NB4 (cell line): Measurements from ENCODE around the gene SRSF3.
"Not testable (repeated sequence)": the region's sequence is repeated elsewhere in the genome, so short reads cannot be mapped to it uniquely, and the experiment has no call there.

Source experiments
- DNase-seq: peaks from one replicate; pipeline ENCODE4 v3.0.0; 2010; ENCODE audit warnings: low read depth
- H3K4me3 ChIP-seq: one replicate; pipeline ENCODE4 v1.5.1; 2011; ENCODE audit warnings: mild to moderate bottlenecking, low read depth, low read length, moderate library complexity
- MYC ChIP-seq: IDR thresholded peaks from 2 replicates; pipeline ENCODE4 v1.6.1; 2011; ENCODE audit warnings: low read depth, low read length
- POLR2A ChIP-seq: IDR thresholded peaks from 2 replicates; pipeline ENCODE4 v1.6.1; 2011; ENCODE audit warnings: mild to moderate bottlenecking; ENCODE audit not compliant: insufficient read length; ENCODE audit errors: extremely low read depth
- TF ChIP-seq, protein P1 (sequence below): IDR thresholded peaks from 2 replicates; pipeline ENCODE4 v1.6.1; 2011; ENCODE audit warnings: low read depth, low read length
- TF ChIP-seq, protein P2 (sequence below): IDR thresholded peaks from one replicate; pipeline ENCODE4 v1.5.1; 2012; ENCODE audit warnings: low read depth, low read length

SRSF3 gene

DNA sequence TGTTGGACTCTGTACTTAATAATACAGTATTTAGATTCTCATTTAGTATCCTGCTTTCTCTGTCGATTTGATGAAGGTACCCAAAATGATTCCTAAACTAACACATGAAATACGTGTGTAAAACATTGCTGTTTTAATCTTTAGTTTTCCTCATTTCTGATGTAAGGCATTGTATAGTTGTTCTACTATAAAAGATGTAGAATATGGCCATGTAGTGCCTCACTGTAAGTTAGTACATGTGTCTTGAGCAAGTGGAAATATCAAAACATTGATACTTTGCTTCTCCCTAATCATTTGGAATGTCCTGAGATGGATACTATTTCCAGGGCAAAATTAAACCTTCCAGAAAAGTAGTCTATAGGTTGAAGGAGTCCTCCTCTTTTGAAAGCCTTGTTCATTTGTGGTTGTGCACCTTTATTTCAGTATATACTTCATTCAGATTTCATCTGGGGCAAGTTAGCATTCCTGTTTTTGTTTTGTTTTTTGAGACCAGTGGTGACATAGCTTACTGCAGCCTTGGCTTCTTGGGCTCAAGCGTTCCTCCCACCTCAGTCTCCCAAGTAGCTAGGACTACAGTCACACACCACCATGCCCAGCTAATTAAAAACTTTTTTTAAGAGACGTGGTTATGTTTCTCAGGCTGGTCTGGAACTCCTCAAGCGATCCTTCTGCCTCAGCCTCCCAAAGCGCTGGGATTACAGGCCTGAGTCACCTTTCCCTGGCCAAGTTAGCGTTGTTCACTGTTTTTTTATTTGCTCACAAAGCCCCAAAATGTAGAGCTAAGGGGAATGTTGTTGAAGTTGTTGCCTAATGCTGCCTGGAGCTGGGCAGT is 11.6 kb downstream of the SRSF3 start:
- TF ChIP-seq MYC, result no peak
- TF ChIP-seq, protein P1, sequence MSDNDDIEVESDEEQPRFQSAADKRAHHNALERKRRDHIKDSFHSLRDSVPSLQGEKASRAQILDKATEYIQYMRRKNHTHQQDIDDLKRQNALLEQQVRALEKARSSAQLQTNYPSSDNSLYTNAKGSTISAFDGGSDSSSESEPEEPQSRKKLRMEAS, result no peak
- TF ChIP-seq, protein P2, sequence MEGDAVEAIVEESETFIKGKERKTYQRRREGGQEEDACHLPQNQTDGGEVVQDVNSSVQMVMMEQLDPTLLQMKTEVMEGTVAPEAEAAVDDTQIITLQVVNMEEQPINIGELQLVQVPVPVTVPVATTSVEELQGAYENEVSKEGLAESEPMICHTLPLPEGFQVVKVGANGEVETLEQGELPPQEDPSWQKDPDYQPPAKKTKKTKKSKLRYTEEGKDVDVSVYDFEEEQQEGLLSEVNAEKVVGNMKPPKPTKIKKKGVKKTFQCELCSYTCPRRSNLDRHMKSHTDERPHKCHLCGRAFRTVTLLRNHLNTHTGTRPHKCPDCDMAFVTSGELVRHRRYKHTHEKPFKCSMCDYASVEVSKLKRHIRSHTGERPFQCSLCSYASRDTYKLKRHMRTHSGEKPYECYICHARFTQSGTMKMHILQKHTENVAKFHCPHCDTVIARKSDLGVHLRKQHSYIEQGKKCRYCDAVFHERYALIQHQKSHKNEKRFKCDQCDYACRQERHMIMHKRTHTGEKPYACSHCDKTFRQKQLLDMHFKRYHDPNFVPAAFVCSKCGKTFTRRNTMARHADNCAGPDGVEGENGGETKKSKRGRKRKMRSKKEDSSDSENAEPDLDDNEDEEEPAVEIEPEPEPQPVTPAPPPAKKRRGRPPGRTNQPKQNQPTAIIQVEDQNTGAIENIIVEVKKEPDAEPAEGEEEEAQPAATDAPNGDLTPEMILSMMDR, result no peak
- no peak for TF ChIP-seq POLR2A
- H3K4me3 ChIP-seq, result no peak overlapping the region
- no peak for DNase-seq

DNA sequence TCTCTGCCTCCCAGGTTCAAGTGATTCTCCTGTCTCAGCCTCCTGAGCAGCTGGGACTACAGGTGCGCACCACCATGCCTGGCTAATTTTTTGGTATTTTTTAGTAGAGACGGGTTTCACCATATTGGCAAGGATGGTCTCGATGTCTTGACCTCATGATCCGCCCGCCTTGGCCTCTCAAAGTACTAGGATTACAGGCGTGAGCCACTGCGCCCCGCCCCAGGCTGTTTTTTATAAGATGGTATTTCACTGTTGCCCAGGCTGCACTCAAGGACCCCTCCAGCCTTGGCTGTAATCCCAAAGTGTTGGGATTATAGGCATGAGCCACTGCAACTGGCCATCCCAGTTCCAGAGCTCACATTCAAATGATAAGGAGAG is 13.1 kb downstream of the SRSF3 start:
- H3K4me3 ChIP-seq, DNase-seq: not testable (repeated sequence)

DNA sequence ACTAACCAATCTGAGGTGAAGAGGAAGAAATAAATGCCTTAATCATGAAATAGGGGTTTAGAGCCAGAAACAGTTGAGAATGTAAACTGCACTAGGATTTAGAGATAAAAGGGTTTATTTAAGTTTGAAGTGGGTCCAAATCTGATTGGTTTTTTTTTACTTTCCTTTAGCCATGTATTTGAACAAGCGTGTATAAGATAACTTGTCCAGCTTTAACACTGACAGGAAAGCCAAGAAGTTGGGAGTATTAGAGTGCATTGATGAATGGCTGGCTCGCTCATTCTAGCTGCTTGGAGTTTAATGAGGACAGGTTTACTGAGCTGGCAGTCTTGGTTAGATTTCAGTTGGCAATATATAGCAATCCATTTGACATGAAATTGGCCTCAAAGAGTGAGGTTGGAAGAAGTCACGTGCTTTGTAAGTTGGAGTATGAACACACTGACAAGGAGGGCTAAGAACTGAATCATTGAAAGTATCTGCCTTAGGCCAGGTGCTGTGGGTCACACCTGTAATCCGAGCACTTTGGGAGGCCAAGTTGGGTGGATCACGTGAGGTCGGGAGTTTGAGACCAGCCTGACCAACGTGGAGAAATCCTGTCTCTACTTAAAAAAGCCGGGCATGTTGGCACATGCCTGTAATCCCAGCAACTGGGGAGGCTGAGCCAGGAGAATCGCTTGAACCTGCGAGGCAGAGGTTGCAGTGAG is 13.7 kb downstream of the SRSF3 start:
- TF ChIP-seq, protein P2, result no peak
- no peak for TF ChIP-seq POLR2A
- TF ChIP-seq MYC, result no peak
- TF ChIP-seq, protein P1, result no peak
- H3K4me3 ChIP-seq, result no peak overlapping the region
- DNase-seq, result no peak

DNA sequence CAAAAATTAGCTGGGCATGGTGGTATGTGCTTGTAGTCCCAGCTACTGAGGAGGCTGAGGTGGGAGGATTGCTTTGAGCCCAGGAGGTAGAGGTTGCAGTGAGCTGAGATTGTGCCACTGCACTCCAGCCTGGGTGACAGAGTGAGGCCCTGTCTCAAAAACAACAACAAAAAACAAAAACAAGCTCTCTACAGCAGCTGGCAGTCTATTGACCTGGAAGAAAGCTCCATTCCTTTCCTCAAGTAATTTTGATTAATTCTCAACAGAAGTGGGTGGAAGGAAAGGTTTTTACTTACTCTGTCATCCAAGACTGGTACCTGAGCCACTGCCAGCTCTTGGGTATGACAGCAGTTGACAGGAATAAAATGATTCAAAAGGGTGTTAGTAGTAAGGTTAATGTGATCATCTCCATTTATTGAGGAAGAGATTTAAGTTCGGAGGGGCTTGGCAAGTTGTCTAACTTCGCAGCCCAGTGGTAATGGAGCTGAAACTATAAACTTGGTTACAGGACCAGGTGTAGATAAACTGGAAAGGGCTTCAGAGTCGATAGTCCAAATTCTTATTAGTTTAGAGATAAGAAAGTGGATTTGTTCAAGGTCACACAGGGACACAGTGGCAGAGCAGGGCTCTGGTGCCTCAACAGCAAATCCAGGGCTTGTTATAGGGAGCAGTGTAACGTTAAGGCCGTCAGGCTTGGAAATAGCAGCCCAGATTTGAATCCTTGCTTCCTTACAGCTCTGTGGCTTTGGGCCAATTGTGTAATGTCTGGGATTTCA is 14.8 kb downstream of the SRSF3 start:
- no peak for DNase-seq
- TF ChIP-seq, protein P1, result no peak
- TF ChIP-seq MYC, result no peak
- TF ChIP-seq, protein P2, result no peak
- no peak for TF ChIP-seq POLR2A
- no peak overlapping the region for H3K4me3 ChIP-seq

DNA sequence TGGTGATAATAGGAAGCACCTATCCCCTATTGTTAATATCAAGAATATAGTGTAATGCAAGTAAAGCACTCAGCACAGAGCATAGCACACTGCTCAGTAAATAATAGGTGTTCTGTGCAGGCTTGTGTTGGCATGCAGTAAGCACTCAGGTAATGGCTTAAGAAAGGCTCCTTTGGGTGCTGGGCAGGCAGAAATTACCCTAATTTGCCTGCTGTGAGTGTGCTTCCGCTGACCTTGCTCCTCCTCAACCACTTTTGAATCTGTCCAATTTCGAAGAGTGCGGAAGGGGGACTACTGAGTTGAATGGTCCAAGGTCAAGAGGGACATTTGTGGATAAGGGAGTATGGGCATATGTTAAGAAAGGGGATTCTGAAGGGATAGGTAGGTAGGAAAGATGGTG is 15.4 kb downstream of the SRSF3 start:
- TF ChIP-seq MYC (no peak), POLR2A (no peak)
- TF ChIP-seq, protein P1, result no peak
- TF ChIP-seq, protein P2, result no peak
- DNase-seq, result no peak
- no peak overlapping the region for H3K4me3 ChIP-seq

DNA sequence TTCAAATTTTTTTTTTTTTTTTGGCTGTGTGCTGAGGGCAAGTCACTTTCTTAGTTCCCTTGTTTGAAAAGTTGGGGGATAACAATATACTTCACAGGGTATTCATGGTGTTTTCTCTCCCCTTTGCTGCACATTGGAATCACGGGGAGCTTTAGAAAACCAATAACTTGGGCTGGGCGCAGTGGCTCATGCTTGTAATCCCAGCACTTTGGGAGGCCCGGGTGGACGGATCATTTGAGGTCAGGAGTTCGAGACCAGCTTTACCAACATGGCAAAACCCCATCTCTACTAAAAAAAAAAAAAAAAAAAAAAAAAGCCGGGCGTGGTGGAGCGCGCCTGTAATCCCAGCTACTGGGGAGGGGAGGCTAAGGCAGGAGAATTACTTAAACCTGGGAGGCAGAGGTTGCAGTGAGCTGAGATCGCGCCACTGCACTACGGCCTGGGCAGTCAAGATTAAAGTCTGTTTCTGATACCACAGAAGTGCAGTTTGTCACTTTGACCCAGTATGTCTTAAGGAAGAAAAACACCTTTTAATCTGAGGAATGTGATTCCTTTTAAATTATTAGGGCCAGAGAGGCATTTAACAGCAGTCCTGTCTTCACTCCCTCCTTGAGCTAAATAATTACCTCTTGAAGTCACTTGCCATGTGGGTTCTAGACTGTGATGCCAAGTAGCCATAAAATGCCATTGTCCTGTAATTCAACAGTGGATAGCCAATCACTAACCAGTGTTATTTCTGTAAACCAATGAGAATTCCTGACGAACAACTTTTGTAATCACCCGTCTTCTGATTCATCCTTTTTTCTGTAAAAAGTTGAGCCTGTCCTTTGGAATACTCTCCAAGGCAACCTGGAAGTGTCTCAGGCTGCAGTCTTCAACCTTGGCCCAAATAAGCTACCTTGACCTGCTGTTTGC is 16.1 kb downstream of the SRSF3 start:
- TF ChIP-seq, protein P2, result no peak
- no peak for TF ChIP-seq POLR2A
- TF ChIP-seq MYC, result no peak
- TF ChIP-seq, protein P1, result no peak
- no peak for DNase-seq
- no peak overlapping the region for H3K4me3 ChIP-seq
